ENCODE results near the gene DLAT. TPM values are rescaled to one million over a fixed set of nuclear protein-coding genes. Genes with fewer than 3 reads are reported as not detected.

DLAT gene
- total RNA-seq, 1 experiment from 2014 or later, result 75.9 TPM

- intact Hi-C loops (cut with micrococcal nuclease; ENCODE audit: unreplicated experiment), result loop anchor here (1.0 to 10.0 kb wide), 2 partner anchors 49 to 106 kb away; partner anchors contain the start of genes ALG9, CFAP68 and FDXACB1
- ATAC-seq (no peak), DNase-seq (ENCODE audit: low read depth, low spot score) (no peak)
- in situ Hi-C loops (cut with HindIII; ENCODE audit: low pct_unique_long_range_greater_than_20kb, low sequenced_read_pairs), result no loop called here
- Histone ChIP-seq H3K4me3 (ENCODE audit: low read depth in 2 of 2, low read length in 2 of 2) (no peak overlapping the region), H3K27me3 (ENCODE audit: control insufficient read depth, insufficient read depth, low read length) (no peaks in the 10 kb centered on the region), H3K36me3 (ENCODE audit: control insufficient read depth, insufficient read depth, low read length) (no peaks in the 10 kb centered on the region), H3K9me3 (ENCODE audit: control insufficient read depth, insufficient read depth, low read depth, low read length) (no peaks in the 10 kb centered on the region), H3K4me1 (ENCODE audit: control insufficient read depth, insufficient read depth, low read length) (peaks cover 6% of the 10 kb centered on the region; the same call in 1 of the 2 replicates), H3K27ac (ENCODE audit: low read length) (no peak overlapping the region)
- no peak for TF ChIP-seq CTCF (IDR thresholded peaks at IDR 0.05)
- no peak for TF ChIP-seq SIN3A (IDR thresholded peaks at IDR 0.05; ENCODE audit: borderline replicate concordance, insufficient read depth, low read depth, low read length)
- TF ChIP-seq TCF7L2 (IDR thresholded peaks at IDR 0.05; ENCODE audit: low read depth, low read length), result no peak
- POLR2A ChIA-PET, result interaction anchor here (0.6 kb wide), 2 partner anchors 11 to 101 kb away, joined by 6 to 9 read pairs; no protein-coding TSS in a partner anchor
- BruUV-seq (replicated peaks), result no TSS peak
- CTCF ChIA-PET, result interaction anchor here (0.5 to 2.6 kb wide), 10 partner anchors 15 to 415 kb away, joined by 3 to 16 read pairs (median 7); partner anchors contain the start of gene ALG9
Measured at GRCh38 chr11:111981270-111981669, 43.9 kb upstream of the DLAT start.

- DNase-seq (ENCODE audit: low read depth, low spot score) (no peak), ATAC-seq (peak; percentile 73)
- no peak overlapping the region for H3K27ac ChIP-seq (ENCODE audit: low read length)
- ChIA-PET CTCF (interaction anchor here (0.5 to 2.6 kb wide), 10 partner anchors 15 to 416 kb away, joined by 3 to 16 read pairs (median 7); partner anchors contain the start of gene ALG9), POLR2A (interaction anchor here (0.6 kb wide), 2 partner anchors 93 to 102 kb away, joined by 5 to 6 read pairs; no protein-coding TSS in a partner anchor)
- no TSS peak for BruUV-seq (replicated peaks)
- no peaks in the 10 kb centered on the region for H3K9me3 ChIP-seq (ENCODE audit: control insufficient read depth, insufficient read depth, low read depth, low read length)
- no peak overlapping the region for H3K4me3 ChIP-seq (ENCODE audit: low read depth in 2 of 2, low read length in 2 of 2)
- intact Hi-C loops (cut with micrococcal nuclease; ENCODE audit: unreplicated experiment), result loop anchor here (10.0 kb wide), 1 partner anchor 107 kb away; the partner anchor contains the start of genes ALG9, CFAP68 and FDXACB1
- H3K4me1 ChIP-seq (ENCODE audit: control insufficient read depth, insufficient read depth, low read length), result peaks cover 6% of the 10 kb centered on the region; the same call in 1 of the 2 replicates
- H3K27me3 ChIP-seq (ENCODE audit: control insufficient read depth, insufficient read depth, low read length), result no peaks in the 10 kb centered on the region
- no peak for TF ChIP-seq SIN3A (IDR thresholded peaks at IDR 0.05; ENCODE audit: borderline replicate concordance, insufficient read depth, low read depth, low read length)
- TF ChIP-seq CTCF (IDR thresholded peaks at IDR 0.05), result peak; percentile 86
- no peaks in the 10 kb centered on the region for H3K36me3 ChIP-seq (ENCODE audit: control insufficient read depth, insufficient read depth, low read length)
- in situ Hi-C loops (cut with HindIII; ENCODE audit: low pct_unique_long_range_greater_than_20kb, low sequenced_read_pairs), result no loop called here
Measured at GRCh38 chr11:111982019-111982464, 43.2 kb upstream of the DLAT start.

- CTCF ChIA-PET, result interaction anchor here (1.1 to 2.6 kb wide), 6 partner anchors 14 to 111 kb away, joined by 3 to 16 read pairs (median 7); partner anchors contain the start of gene ALG9
- peaks cover 6% of the 10 kb centered on the region; the same call in 1 of the 2 replicates for H3K4me1 ChIP-seq (ENCODE audit: control insufficient read depth, insufficient read depth, low read length)
- H3K36me3 ChIP-seq (ENCODE audit: control insufficient read depth, insufficient read depth, low read length), result no peaks in the 10 kb centered on the region
- in situ Hi-C loops (cut with HindIII; ENCODE audit: low pct_unique_long_range_greater_than_20kb, low sequenced_read_pairs), result no loop called here
- H3K27me3 ChIP-seq (ENCODE audit: control insufficient read depth, insufficient read depth, low read length), result no peaks in the 10 kb centered on the region
- no peak overlapping the region for H3K27ac ChIP-seq (ENCODE audit: low read length)
- no peak overlapping the region for H3K4me3 ChIP-seq (ENCODE audit: low read depth in 2 of 2, low read length in 2 of 2)
- POLR2A ChIA-PET, result interaction anchor here (0.6 kb wide), 1 partner anchor 93 kb away, joined by 5 read pairs; no protein-coding TSS in a partner anchor
- ATAC-seq (no peak), DNase-seq (ENCODE audit: low read depth, low spot score) (no peak)
- H3K9me3 ChIP-seq (ENCODE audit: control insufficient read depth, insufficient read depth, low read depth, low read length), result no peaks in the 10 kb centered on the region
- intact Hi-C loops (cut with micrococcal nuclease; ENCODE audit: unreplicated experiment), result loop anchor here (10.0 kb wide), 1 partner anchor 108 kb away; the partner anchor contains the start of genes ALG9, CFAP68 and FDXACB1
- no TSS peak for BruUV-seq (replicated peaks)
- no peak for TF ChIP-seq POLR2AphosphoS5 (IDR thresholded peaks at IDR 0.05; ENCODE audit: low read depth, low read length)
- no peak for TF ChIP-seq SIN3A (IDR thresholded peaks at IDR 0.05; ENCODE audit: borderline replicate concordance, insufficient read depth, low read depth, low read length)
- no peak for TF ChIP-seq REST (IDR thresholded peaks at IDR 0.05; ENCODE audit: insufficient read depth in 1 of 2, low read depth in 2 of 2, low read length in 1 of 2)
- no peak for TF ChIP-seq TCF7L2 (IDR thresholded peaks at IDR 0.05; ENCODE audit: low read depth, low read length)
- TF ChIP-seq CTCF (IDR thresholded peaks at IDR 0.05), result no peak
Measured at GRCh38 chr11:111982541-111983186, 42.5 kb upstream of the DLAT start.
